CD14-positive monocyte (primary cell): ENCODE results near the gene SETD1B. TPM values are rescaled to one million over a fixed set of nuclear protein-coding genes. Genes with fewer than 3 reads are reported as not detected.
"Not testable (repeated sequence)": the region's sequence is repeated elsewhere in the genome, so short reads cannot be mapped to it uniquely, and the experiment has no call there.

Experiments used
- DNase-seq, 3 donors: peaks; one replicate each; pipeline ENCODE4 v3.0.0-alpha.2; 2011 to 2022
- H2AFZ ChIP-seq: 2 replicates; pipeline ENCODE4 v1.6.0; 2012; ENCODE audit warnings: mild to moderate bottlenecking, low read depth, low read length, inconsistent platforms; ENCODE audit not compliant: insufficient read depth, poor library complexity, severe bottlenecking
- H3K27ac ChIP-seq, 2 donors: 1 replicate in 1 of 2; 2 replicates in 1 of 2; pipeline ENCODE4 v1.5.1; 2012 to 2013; ENCODE audit warnings: low read length in 2 of 2, control low read depth in 1 of 2, inconsistent platforms in 1 of 2, low read depth in 1 of 2, mild to moderate bottlenecking in 1 of 2
- H3K27me3 ChIP-seq, 2 donors: one replicate each; pipeline versions ENCODE4 v1.6.0 to v1.6.1; 2011 to 2013; ENCODE audit warnings: low read length in 2 of 2; ENCODE audit not compliant: control insufficient read depth in 2 of 2, insufficient read depth in 2 of 2
- H3K36me3 ChIP-seq, 2 donors: replicated peaks in 1 of 2; 1 replicate in 1 of 2; 2 replicates in 1 of 2; pipeline versions ENCODE4 v1.5.1 to v1.6.1; 2012 to 2013; ENCODE audit warnings: low read length in 2 of 2, control low read depth in 1 of 2, inconsistent platforms in 1 of 2, mild to moderate bottlenecking in 1 of 2; ENCODE audit not compliant: insufficient read depth in 2 of 2, control insufficient read depth in 1 of 2
- H3K4me1 ChIP-seq, 2 donors: 1 replicate in 1 of 2; 2 replicates in 1 of 2; pipeline versions ENCODE4 v1.5.1 to v1.6.1; 2012 to 2013; ENCODE audit warnings: low read length in 2 of 2, control low read depth in 1 of 2, inconsistent platforms in 1 of 2, mild to moderate bottlenecking in 1 of 2, moderate library complexity in 1 of 2; ENCODE audit not compliant: insufficient read depth in 2 of 2, control insufficient read depth in 1 of 2
- H3K4me2 ChIP-seq: replicated peaks from 2 replicates; pipeline ENCODE3; 2012; ENCODE audit warnings: low read length, moderate library complexity, mild to moderate bottlenecking; ENCODE audit not compliant: poor library complexity, severe bottlenecking; ENCODE audit errors: extremely low read depth
- H3K4me3 ChIP-seq, 3 experiments: fragments of 200-600 bp in 1 of 3; sonication (generic) in 1 of 3; replicated peaks in 1 of 3; 1 replicate in 2 of 3; 2 replicates in 1 of 3; pipeline ENCODE4 v1.5.1; 2011 to 2013; ENCODE audit warnings: low read length in 3 of 3, mild to moderate bottlenecking in 3 of 3, control low read depth in 2 of 3, low read depth in 2 of 3, inconsistent platforms in 1 of 3, moderate library complexity in 1 of 3
- H3K79me2 ChIP-seq: 2 replicates; pipeline ENCODE4 v1.6.0; 2012; ENCODE audit warnings: mild to moderate bottlenecking, control low read depth, inconsistent platforms, low read length, moderate library complexity; ENCODE audit not compliant: insufficient read depth
- H3K9ac ChIP-seq: 2 replicates; pipeline ENCODE4 v1.6.0; 2017; ENCODE audit warnings: low read length, mild to moderate bottlenecking; ENCODE audit not compliant: insufficient read depth, poor library complexity, severe bottlenecking
- H3K9me3 ChIP-seq, 2 donors: replicated peaks in 1 of 2; 1 replicate in 1 of 2; 2 replicates in 1 of 2; pipeline versions ENCODE4 v1.5.1 to v1.6.1; 2012 to 2013; ENCODE audit warnings: low read length in 2 of 2, control low read depth in 1 of 2; ENCODE audit not compliant: control insufficient read depth in 1 of 2, insufficient read depth in 1 of 2
- H4K20me1 ChIP-seq: 2 replicates; pipeline ENCODE4 v1.6.0; 2012; ENCODE audit warnings: mild to moderate bottlenecking, low read length, control low read depth, moderate library complexity; ENCODE audit not compliant: insufficient read depth
- H3K27ac Mint-ChIP-seq, 7 donors: one replicate each; pipeline ENCODE4 v1.8.0; 2020; ENCODE audit warnings: mild to moderate bottlenecking in 7 of 7, mixed read lengths in 7 of 7, moderate library complexity in 6 of 7, inconsistent platforms in 2 of 7
- H3K27me3 Mint-ChIP-seq, 3 donors: one replicate each; pipeline ENCODE4 v1.8.0; 2021 to 2022; ENCODE audit warnings: low read depth in 3 of 3, mild to moderate bottlenecking in 3 of 3, mixed read lengths in 3 of 3, moderate library complexity in 3 of 3, inconsistent platforms in 1 of 3
- H3K36me3 Mint-ChIP-seq, 2 donors: one replicate each; pipeline ENCODE4 v1.8.0; 2020; ENCODE audit warnings: mixed read lengths in 2 of 2, inconsistent platforms in 1 of 2, mild to moderate bottlenecking in 1 of 2
- H3K4me1 Mint-ChIP-seq: one replicate; pipeline ENCODE4 v1.8.0; 2020; ENCODE audit warnings: mild to moderate bottlenecking, mixed read lengths
- H3K4me3 Mint-ChIP-seq, 2 donors: one replicate each; pipeline ENCODE4 v1.8.0; 2020; ENCODE audit warnings: mild to moderate bottlenecking in 2 of 2, mixed read lengths in 2 of 2, moderate library complexity in 1 of 2
- H3K9me3 Mint-ChIP-seq, 7 donors: one replicate each; pipeline ENCODE4 v1.8.0; 2020 to 2022; ENCODE audit warnings: mixed read lengths in 7 of 7, mild to moderate bottlenecking in 6 of 7, moderate library complexity in 6 of 7, inconsistent platforms in 2 of 7
- CTCF ChIP-seq: fragments of 200-600 bp; IDR thresholded peaks from one replicate; pipeline ENCODE4 v1.8.0; 2022; ENCODE audit warnings: antibody characterized with exemption, mild to moderate bottlenecking
- WGBS: methylation state at CpG from one replicate; pipeline ENCODE4 v1.1.5; 2013; ENCODE audit warnings: missing lambda C conversion rate; ENCODE audit not compliant: insufficient coverage; 5-methylcytosine and 5-hydroxymethylcytosine counted together
- intact Hi-C, 2 donors: fragments of 100-400 bp; cut with micrococcal nuclease; formaldehyde crosslinking; loops; one replicate each; pipeline versions ENCODE4 v1.15.0 to v1.15.1; 2023
- polyA plus RNA-seq, 3 donors: library from polyadenylated mRNA; depleted of rRNA in 1 of 3; unstranded in 2 of 3; stranded (reverse) in 1 of 3; fragments of 300-500 nt in 2 of 3; fragments of >200 nt in 1 of 3; fragmentation: Illumina TruSeq in 2 of 3; gene quantifications; 1 replicate in 2 of 3; 2 replicates in 1 of 3; pipeline ENCODE4 v1.2.3, GENCODE V29; 2012 to 2021

Gene SETD1B
- polyA plus RNA-seq, 3 donors, result 0.28 to 9.0 (median 0.60) TPM

DNA sequence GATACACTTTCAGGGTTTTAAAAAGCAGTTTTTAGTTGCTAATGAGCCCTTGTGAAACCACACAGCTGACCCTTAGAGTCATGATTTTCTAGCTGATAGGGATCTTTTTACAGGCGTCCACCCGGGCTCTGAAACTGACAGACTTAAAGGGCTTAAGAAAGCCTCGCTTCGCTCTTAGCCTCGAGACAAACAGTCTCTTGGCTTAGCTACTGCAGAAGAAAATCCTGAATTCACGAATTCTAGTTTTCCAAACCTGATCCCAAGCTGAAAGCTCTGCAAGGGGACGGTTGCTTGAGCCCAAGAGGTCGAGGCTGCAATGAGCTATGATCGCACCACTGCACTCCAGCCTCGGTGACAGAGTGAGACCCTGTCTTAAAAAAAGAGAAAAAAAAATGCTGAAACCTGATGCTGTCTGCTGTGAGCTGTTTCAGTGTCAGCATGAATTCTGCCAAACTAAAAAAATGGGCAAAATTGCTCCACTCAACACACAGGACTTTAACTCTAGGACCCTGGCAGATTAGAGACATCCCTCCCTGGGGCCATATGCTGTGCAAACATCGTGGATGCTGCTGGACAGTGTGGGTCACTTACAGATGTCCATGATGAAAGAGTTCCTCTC lies 57.9 kb downstream of the SETD1B start:
- no peak overlapping the region for H3K27ac ChIP-seq
- Mint-ChIP-seq H3K27me3 (peaks cover 2 to 5% (median 4%) of the 10 kb centered on the region in 3 donors), H3K36me3 (peaks cover 1 to 3% of the 10 kb centered on the region in 2 donors), H3K9me3 (peaks cover 0 to under 1% (median 0%) of the 10 kb centered on the region in 7 donors), H3K27ac (no peak overlapping the region), H3K4me1 (peaks cover 6% of the 10 kb centered on the region), H3K4me3 (no peak overlapping the region)
- H3K27me3 ChIP-seq, result no peaks in the 10 kb centered on the region
- no peaks in the 10 kb centered on the region for H3K36me3 ChIP-seq
- intact Hi-C loops, result no loop called here
- DNase-seq, result no peak
- H3K9ac ChIP-seq, result no peak overlapping the region
- no peak overlapping the region for H2AFZ ChIP-seq
- H3K9me3 ChIP-seq, result no peaks in the 10 kb centered on the region
- no peaks in the 10 kb centered on the region for H4K20me1 ChIP-seq
- WGBS, result 88% methylated on average over 11 of the region's 11 CpGs
- H3K79me2 ChIP-seq, result no peaks in the 10 kb centered on the region
- TF ChIP-seq CTCF, result no peak
- H3K4me1 ChIP-seq, result peaks cover 6 to 13% of the 10 kb centered on the region in 2 donors
- no peak overlapping the region for H3K4me2 ChIP-seq
- H3K4me3 ChIP-seq, result no peak overlapping the region

GRCh38 chr12:121866331-121866730 lies 62.5 kb downstream of the SETD1B start:
- Mint-ChIP-seq H3K36me3 (no peaks in the 10 kb centered on the region), H3K4me1 (peaks cover 7% of the 10 kb centered on the region), H3K4me3 (no peak overlapping the region), H3K27ac (no peak overlapping the region), H3K27me3 (peaks cover 0 to 1% (median 0%) of the 10 kb centered on the region in 3 donors), H3K9me3 (peaks cover 0 to 1% (median 0%) of the 10 kb centered on the region in 7 donors)
- Histone ChIP-seq H3K36me3 (no peaks in the 10 kb centered on the region), H3K9ac (no peak overlapping the region), H3K79me2 (no peaks in the 10 kb centered on the region), H3K27me3 (no peaks in the 10 kb centered on the region), H2AFZ (no peak overlapping the region), H4K20me1 (no peaks in the 10 kb centered on the region), H3K27ac (no peak overlapping the region), H3K4me2 (no peak overlapping the region), H3K4me1 (peaks cover 6 to 11% of the 10 kb centered on the region in 2 donors), H3K9me3 (no peaks in the 10 kb centered on the region), H3K4me3 (no peak overlapping the region)
- no CpG with 5 or more reads among the region's 4 CpGs for WGBS
- TF ChIP-seq CTCF, result no peak
- intact Hi-C loops, result no loop called here
- DNase-seq, result no peak

DNA sequence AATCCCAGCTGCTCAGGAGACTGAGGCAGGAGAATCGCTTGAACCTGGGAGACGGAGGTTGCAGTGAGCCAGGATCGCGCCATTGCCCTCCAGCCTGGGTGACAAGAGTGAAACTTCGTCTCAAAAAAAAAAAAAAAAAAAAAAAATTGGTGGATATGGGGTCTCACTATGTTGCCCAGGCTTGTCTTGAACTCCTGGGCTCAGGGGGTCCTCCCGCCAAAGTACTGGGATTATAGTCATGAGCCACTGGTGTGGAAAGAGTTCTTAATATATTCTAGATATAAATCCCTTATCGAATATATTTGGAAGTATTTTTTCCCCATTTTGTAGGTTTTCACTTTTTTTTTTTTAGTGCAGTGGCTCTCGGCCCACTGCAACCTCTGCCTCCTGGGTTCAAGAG lies 65.4 kb downstream of the SETD1B start:
- peaks cover 23% of the 10 kb centered on the region for H3K4me1 Mint-ChIP-seq
- H3K27me3 ChIP-seq, result not testable (repeated sequence)

More for the DNA sequence above, 65.4 kb downstream of the SETD1B start:
- 100% methylated on average over 3 of the region's 8 CpGs for WGBS
- H3K27me3 Mint-ChIP-seq, DNase-seq, H3K4me2 ChIP-seq, H3K79me2 ChIP-seq, H3K4me3 ChIP-seq, H3K9me3 Mint-ChIP-seq, H3K9ac ChIP-seq, H3K9me3 ChIP-seq, H3K27ac Mint-ChIP-seq, intact Hi-C loops, H4K20me1 ChIP-seq, H3K36me3 Mint-ChIP-seq, H2AFZ ChIP-seq, H3K36me3 ChIP-seq, H3K27ac ChIP-seq, H3K4me3 Mint-ChIP-seq: not testable (repeated sequence)
- peaks cover 21 to 27% of the 10 kb centered on the region in 2 donors for H3K4me1 ChIP-seq
